Measurements from ENCODE around the gene PODXL2. TPM values are rescaled to one million over a fixed set of nuclear protein-coding genes. Genes with fewer than 3 reads are reported as not detected.
"Not testable (repeated sequence)": the region's sequence is repeated elsewhere in the genome, so short reads cannot be mapped to it uniquely, and the experiment has no call there.

The PODXL2 gene
- total RNA-seq, 3 donors from 2014 or later = 3.4 to 5.9 (median 4.3) TPM

DNA sequence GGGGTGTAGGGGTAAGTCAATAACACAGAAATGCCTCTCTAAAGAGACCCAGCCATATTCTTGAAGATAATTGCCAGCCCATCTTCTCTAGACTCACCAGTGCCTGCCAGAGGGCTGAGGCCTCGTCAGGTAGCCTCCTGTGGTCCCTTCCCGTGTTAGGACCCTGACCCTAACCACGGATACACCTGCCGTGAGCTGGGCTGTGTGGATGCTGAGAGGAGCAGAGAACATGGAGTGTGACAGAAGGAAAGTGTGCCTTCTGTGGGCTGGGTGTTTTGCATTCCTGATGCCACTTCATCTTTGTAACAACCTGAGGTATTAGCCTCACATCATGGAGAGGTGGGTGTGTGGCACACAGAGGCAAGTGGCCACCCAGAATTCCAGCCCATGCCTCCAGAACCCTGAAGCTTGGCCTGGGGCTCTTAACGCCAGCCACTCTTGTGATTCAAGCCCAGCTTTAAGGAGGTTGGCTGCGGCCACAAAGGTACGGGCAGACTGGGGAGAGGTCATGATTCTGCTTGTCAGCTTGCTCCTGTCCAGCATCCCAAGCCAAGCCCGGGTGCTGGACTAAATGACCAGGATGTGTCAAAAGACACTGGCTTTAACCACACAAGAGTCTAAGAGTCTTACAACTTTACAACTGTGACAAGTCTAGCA is 22.7 kb downstream of the PODXL2 start:
- Mint-ChIP-seq H3K9me3 (no peaks in the 10 kb centered on the region), H3K36me3 (ENCODE audit: insufficient read depth) (no peaks in the 10 kb centered on the region), H3K27me3 (ENCODE audit: low read depth) (no peaks in the 10 kb centered on the region), H3K4me3 (no peak overlapping the region), H3K4me1 (ENCODE audit: low read depth) (no peaks in the 10 kb centered on the region)
- ATAC-seq = no peak
- no peak for DNase-seq

DNA sequence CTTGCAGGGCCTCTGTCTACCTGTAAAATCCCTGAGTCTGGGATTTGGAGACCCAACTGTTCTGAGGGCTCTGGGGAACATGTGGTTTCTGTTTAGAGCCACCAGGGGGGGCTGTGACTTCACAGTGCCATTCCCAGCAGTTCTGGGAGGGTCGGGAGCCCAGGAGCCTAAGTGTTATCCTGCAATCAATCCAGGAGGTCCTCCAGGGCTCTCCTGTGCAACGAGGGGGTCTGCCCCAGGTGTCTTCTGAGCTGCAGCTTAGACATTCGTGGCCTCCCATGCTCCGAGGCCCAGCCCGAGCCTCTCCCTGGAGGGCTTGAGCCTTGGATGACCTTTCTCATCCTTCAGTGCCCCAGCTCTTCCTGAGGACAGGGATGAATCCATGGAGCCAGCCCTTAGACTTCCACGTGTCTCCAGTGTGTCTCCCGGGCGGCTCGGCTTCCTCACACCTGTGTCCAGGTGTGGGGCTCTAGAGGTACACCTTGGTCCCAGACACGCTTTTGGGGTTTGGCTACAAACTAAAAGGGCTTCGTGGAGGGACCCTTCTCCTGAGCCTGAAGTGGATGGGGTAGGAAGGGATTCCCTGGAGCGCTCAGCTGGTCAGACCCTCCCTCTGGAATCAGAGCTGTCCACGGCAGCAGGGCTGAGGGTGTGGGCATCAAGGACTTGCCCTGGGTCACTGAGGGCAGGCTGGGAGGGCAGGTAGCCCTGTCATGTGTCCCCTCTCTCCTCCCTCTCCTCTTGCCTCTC is 23.4 kb downstream of the PODXL2 start:
- H3K9me3 Mint-ChIP-seq = no peaks in the 10 kb centered on the region
- H3K4me3 Mint-ChIP-seq = no peak overlapping the region
- ATAC-seq = peak; percentile 43 to 71
- DNase-seq = no peak
- H3K36me3 Mint-ChIP-seq (ENCODE audit: insufficient read depth) = no peaks in the 10 kb centered on the region
- H3K4me1 Mint-ChIP-seq (ENCODE audit: low read depth) = no peaks in the 10 kb centered on the region
- H3K27me3 Mint-ChIP-seq (ENCODE audit: low read depth) = no peaks in the 10 kb centered on the region

DNA sequence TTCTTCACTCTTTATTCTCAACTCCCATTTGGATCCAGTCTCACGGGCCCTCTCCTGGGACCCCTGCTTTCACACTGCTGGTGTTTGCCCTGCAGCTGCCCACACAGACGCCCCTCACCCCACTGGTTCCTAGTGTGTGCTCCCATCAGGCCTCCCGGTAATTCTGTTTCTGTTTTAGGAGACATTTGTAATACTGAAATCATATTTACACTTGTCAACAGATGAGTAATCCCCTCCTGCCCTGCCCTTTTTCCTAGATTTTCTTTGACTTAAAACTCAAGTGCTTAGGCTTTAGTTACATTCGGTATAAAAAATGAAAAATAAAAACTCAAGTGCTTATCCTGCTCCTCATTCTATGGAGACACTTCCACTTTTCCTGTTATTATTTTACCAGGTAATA is 25.4 kb downstream of the PODXL2 start:
- no peak for DNase-seq
- no peaks in the 10 kb centered on the region for H3K36me3 Mint-ChIP-seq (ENCODE audit: insufficient read depth)
- no peak for ATAC-seq
- no peaks in the 10 kb centered on the region for H3K9me3 Mint-ChIP-seq
- H3K27me3 Mint-ChIP-seq (ENCODE audit: low read depth) = no peaks in the 10 kb centered on the region
- no peak overlapping the region for H3K4me3 Mint-ChIP-seq
- H3K4me1 Mint-ChIP-seq (ENCODE audit: low read depth) = no peaks in the 10 kb centered on the region

DNA sequence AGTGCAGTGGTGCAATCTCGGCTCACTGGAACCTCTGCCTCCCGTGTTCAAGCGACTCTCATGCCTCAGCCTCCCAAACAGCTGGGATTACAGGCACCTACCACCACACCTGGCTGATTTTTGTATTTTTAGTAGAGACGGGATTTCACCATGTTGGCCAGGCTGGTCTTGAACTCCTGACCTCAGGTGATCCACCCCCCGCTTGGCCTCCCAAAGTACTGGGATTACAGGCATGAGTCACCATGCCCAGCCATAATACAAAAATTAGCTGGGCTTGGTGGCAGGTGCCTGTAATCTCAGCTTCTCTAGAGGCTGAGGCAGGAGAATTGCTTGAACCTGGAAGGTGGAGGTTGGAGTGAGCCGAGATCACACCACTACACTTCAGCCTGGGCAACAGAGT is 26.0 kb downstream of the PODXL2 start:
- H3K27me3 Mint-ChIP-seq (ENCODE audit: low read depth); H3K9me3 Mint-ChIP-seq; H3K4me3 Mint-ChIP-seq: not testable (repeated sequence)

DNA sequence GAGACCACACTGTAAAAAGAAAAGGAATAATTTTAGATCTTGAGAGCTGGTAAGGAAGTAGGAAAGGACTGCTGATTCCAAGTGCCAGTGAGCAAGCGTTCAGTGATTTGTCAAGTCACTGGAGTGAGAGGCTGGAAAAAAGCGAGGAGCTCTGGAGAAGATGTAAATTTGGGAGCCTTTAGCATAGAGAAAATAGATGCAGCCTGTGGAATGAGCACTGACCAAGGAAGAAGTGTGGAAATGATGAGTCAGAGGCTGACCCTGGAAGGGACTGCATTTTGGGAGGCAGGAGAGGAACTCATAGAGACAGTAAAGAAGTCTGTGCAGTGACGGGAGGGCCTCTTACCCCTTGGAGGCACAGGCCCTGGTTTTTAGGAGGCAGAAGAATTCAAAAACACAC is 26.7 kb downstream of the PODXL2 start:
- H3K36me3 Mint-ChIP-seq (ENCODE audit: insufficient read depth) = peaks cover 3% of the 10 kb centered on the region
- H3K4me3 Mint-ChIP-seq = no peak overlapping the region
- H3K27me3 Mint-ChIP-seq (ENCODE audit: low read depth) = no peaks in the 10 kb centered on the region
- H3K4me1 Mint-ChIP-seq (ENCODE audit: low read depth) = no peaks in the 10 kb centered on the region
- H3K9me3 Mint-ChIP-seq = no peaks in the 10 kb centered on the region
- DNase-seq (no peak), ATAC-seq (no peak)

More for the DNA sequence above, 26.0 kb downstream of the PODXL2 start:
- H3K36me3 Mint-ChIP-seq (ENCODE audit: insufficient read depth); DNase-seq; ATAC-seq; H3K4me1 Mint-ChIP-seq (ENCODE audit: low read depth): not testable (repeated sequence)

DNA sequence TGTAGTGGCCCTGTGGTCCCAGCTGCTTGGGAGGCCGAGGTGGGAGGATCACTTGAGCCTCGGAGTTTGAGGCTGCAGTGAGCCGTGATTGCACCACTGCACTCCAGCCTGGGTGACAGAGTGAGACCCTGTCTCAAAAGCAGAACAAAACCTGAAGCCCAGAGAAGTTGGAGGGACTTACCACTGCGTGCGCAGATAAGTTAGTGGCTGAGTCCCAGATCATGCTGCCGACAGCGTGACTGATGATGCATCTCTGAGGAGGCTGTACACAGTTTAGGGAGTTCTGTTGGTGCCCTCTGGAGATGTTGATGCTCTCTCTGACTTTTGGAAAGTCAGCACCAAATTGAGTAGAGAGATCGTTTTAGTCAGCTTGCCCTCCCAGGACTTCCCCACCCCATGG is 27.9 kb downstream of the PODXL2 start:
- DNase-seq (no peak), ATAC-seq (no peak)
- H3K4me1 Mint-ChIP-seq (ENCODE audit: low read depth) = no peaks in the 10 kb centered on the region
- no peaks in the 10 kb centered on the region for H3K9me3 Mint-ChIP-seq
- no peaks in the 10 kb centered on the region for H3K27me3 Mint-ChIP-seq (ENCODE audit: low read depth)
- no peak overlapping the region for H3K4me3 Mint-ChIP-seq
- peaks cover 3% of the 10 kb centered on the region for H3K36me3 Mint-ChIP-seq (ENCODE audit: insufficient read depth)

DNA sequence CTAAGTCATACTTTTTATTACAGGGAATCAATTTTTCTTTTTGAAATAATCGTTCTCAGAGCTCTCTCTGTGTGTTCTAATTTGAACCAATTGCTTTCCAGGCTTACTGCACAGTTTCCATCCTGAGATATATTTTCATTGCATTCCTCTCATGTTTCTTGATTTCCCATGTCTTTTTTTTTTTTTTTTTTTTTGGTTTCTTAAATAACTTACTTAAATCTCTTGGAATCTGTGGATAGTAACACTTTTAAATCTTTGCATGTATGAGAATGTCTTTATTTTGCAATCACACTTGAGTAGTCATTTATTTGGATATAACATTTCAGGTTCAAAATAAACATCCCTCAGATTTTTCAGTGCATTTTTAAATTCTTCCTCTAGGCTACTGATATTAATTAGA is 29.2 kb downstream of the PODXL2 start:
- H3K9me3 Mint-ChIP-seq = no peaks in the 10 kb centered on the region
- H3K4me3 Mint-ChIP-seq = no peak overlapping the region
- no peak for ATAC-seq
- no peaks in the 10 kb centered on the region for H3K27me3 Mint-ChIP-seq (ENCODE audit: low read depth)
- DNase-seq = no peak
- H3K36me3 Mint-ChIP-seq (ENCODE audit: insufficient read depth) = peaks cover 5% of the 10 kb centered on the region
- H3K4me1 Mint-ChIP-seq (ENCODE audit: low read depth) = no peaks in the 10 kb centered on the region

DNA sequence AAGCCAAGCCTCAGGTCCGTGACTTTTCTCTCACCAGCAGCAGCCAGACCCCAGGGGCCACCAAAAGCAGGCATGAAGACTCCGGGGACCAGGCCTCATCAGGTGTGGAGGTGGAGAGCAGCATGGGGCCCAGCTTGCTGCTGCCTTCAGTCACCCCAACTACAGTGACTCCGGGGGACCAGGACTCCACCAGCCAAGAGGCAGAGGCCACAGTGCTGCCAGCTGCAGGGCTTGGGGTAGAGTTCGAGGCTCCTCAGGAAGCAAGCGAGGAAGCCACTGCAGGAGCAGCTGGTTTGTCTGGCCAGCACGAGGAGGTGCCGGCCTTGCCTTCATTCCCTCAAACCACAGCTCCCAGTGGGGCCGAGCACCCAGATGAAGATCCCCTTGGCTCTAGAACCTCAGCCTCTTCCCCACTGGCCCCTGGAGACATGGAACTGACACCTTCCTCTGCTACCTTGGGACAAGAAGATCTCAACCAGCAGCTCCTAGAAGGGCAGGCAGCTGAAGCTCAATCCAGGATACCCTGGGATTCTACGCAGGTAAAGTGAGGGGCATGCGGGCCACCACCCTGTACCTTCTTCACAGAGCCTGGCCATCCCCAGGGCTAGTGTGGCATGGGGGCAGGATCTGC is 31.8 kb downstream of the PODXL2 start:
- Mint-ChIP-seq H3K4me1 (ENCODE audit: low read depth) (no peaks in the 10 kb centered on the region), H3K36me3 (ENCODE audit: insufficient read depth) (peaks cover 5% of the 10 kb centered on the region), H3K9me3 (no peaks in the 10 kb centered on the region), H3K27me3 (ENCODE audit: low read depth) (no peaks in the 10 kb centered on the region), H3K4me3 (no peak overlapping the region)
- ATAC-seq (no peak), DNase-seq (no peak)

DNA sequence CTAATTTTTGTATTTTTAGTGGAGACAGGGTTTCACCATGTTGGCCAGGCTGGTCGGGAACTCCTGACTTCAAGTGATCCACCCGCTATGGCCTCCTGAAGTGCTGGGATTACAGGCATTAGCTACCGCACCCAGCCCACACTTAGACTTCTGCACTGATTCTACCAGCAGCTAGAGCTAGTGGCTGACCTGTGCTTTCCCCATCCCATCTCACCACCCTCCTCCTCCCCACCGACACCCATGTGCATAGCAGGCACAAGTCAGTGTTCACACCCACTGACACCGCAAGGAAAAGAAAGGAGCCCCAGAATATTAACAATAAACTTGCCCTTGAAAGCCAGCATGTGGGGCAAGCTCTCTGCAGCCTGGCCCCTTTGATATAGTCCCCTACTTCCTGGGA is 32.6 kb downstream of the PODXL2 start:
- Mint-ChIP-seq H3K36me3 (ENCODE audit: insufficient read depth) (peaks cover 5% of the 10 kb centered on the region), H3K4me1 (ENCODE audit: low read depth) (no peaks in the 10 kb centered on the region), H3K27me3 (ENCODE audit: low read depth) (no peaks in the 10 kb centered on the region), H3K9me3 (no peaks in the 10 kb centered on the region), H3K4me3 (no peak overlapping the region)
- DNase-seq (no peak), ATAC-seq (no peak)

DNA sequence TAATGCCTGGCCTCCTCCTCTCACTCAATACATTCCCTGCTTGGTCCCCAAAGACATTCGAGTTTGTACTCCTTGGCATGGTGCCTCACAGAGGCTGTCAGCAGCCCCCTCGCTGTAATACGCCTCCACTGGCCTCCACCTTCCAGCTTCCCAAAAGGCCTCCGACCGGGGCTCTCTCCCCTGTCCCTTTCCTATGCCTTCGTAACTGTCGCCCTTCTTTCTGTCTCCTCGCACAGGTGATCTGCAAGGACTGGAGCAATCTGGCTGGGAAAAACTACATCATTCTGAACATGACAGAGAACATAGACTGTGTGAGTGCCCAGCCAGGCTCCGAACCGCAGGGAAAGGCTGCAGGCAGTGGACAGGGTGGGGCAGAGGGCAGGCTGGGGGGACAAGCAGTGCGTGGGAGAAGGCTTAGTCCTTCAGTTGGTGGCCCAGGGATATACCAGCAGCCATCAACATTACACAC is 33.0 kb downstream of the PODXL2 start:
- H3K27me3 Mint-ChIP-seq (ENCODE audit: low read depth) = no peaks in the 10 kb centered on the region
- DNase-seq (no peak), ATAC-seq (no peak)
- no peak overlapping the region for H3K4me3 Mint-ChIP-seq
- H3K36me3 Mint-ChIP-seq (ENCODE audit: insufficient read depth) = peaks cover 5% of the 10 kb centered on the region
- H3K9me3 Mint-ChIP-seq = no peaks in the 10 kb centered on the region
- H3K4me1 Mint-ChIP-seq (ENCODE audit: low read depth) = no peaks in the 10 kb centered on the region

DNA sequence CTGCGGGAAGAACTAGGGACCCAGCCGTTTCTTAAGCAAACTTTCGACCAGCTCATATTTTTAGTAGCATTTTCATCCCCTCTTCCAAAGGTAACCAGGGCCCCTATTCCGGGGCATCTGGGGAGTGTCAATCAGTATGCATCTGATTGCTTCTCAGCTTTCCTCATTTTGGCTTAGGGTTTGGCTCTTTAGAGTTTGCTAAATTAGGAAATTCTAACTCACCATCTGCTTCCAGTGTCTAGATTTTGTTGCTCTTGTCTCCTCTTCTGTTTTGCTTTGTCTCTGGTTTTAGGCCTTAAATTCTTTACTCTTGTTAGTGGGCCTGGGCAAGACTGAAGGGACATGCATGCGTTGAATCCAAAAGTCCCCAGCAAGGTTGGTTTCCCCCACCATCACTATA is 34.2 kb downstream of the PODXL2 start:
- no peak overlapping the region for H3K4me3 Mint-ChIP-seq
- ATAC-seq = no peak

DNA sequence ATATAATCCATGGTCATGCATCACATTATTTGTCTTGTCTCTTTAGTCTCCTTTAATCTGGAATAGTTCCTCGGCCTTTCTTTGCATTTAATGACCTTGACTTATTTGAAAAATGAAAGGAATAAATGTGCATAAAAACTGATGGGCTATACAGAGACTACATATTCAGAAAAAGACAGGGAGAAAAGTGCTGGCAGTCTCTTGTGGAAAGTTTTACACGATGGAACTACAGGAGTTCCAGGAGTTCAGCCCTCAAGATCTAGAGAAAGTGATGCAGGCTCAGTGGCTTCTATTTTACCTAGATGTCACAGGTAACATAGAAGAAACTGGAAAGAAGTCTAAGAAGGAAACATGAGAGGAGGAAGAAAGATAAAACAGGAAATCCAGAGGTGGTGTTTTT is 36.2 kb downstream of the PODXL2 start:
- H3K4me3 Mint-ChIP-seq = no peak overlapping the region
- no peaks in the 10 kb centered on the region for H3K27me3 Mint-ChIP-seq (ENCODE audit: low read depth)
- no peaks in the 10 kb centered on the region for H3K4me1 Mint-ChIP-seq (ENCODE audit: low read depth)
- ATAC-seq (no peak), DNase-seq (no peak)
- H3K9me3 Mint-ChIP-seq = no peaks in the 10 kb centered on the region
- peaks cover 4% of the 10 kb centered on the region for H3K36me3 Mint-ChIP-seq (ENCODE audit: insufficient read depth)

More for the DNA sequence above, 34.2 kb downstream of the PODXL2 start:
- no peaks in the 10 kb centered on the region for H3K4me1 Mint-ChIP-seq (ENCODE audit: low read depth)
- H3K9me3 Mint-ChIP-seq = no peaks in the 10 kb centered on the region
- no peaks in the 10 kb centered on the region for H3K27me3 Mint-ChIP-seq (ENCODE audit: low read depth)
- peaks cover 5% of the 10 kb centered on the region for H3K36me3 Mint-ChIP-seq (ENCODE audit: insufficient read depth)
- no peak for DNase-seq

DNA sequence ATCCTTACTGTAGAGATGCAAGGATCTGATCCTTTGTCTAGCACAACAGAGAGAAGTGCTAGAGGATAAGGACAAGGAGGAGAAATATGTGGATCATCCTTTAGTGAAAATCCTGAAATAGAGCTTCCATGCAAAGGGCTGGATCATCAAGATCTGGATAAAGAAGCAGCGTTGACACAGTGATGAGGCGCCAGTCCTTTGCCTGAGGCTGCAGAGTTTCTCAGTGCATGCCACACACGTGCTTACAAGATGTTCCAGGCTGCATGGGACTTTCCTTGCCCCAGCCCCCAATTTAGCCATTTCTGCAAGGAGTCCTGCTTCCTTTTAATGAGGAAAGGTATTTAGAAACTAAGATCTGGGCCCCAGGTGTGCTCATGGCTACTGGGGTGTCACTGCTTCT is 36.6 kb downstream of the PODXL2 start:
- Mint-ChIP-seq H3K27me3 (ENCODE audit: low read depth) (no peaks in the 10 kb centered on the region), H3K4me3 (no peak overlapping the region), H3K4me1 (ENCODE audit: low read depth) (no peaks in the 10 kb centered on the region), H3K9me3 (no peaks in the 10 kb centered on the region), H3K36me3 (ENCODE audit: insufficient read depth) (peaks cover 2% of the 10 kb centered on the region)
- DNase-seq = no peak
- no peak for ATAC-seq

DNA sequence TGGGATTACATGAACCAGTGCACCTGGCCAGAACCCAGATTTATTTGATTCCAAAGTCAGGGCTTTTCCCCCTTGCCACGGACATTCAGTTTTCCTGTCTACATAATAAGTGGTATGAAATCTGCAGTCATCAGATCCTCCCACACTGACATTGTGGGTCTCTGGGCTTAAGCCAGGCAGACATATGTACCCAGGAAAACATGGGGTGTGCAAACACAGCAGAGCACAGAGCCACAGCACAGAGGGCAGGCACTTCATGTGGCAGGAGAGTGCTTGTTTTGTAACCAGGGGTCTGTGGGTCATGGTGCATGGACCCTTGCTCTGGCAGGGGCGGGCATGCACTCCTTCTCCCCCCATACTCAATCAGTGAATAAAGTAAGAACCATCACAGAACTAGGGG is 37.7 kb downstream of the PODXL2 start:
- DNase-seq = no peak
- H3K4me1 Mint-ChIP-seq (ENCODE audit: low read depth) = peaks cover 3% of the 10 kb centered on the region
- peaks cover 2% of the 10 kb centered on the region for H3K36me3 Mint-ChIP-seq (ENCODE audit: insufficient read depth)
- no peak overlapping the region for H3K4me3 Mint-ChIP-seq
- no peaks in the 10 kb centered on the region for H3K9me3 Mint-ChIP-seq
- ATAC-seq = no peak
- H3K27me3 Mint-ChIP-seq (ENCODE audit: low read depth) = no peaks in the 10 kb centered on the region
